ENCODE results near the gene SYT9. TPM values are rescaled to one million over a fixed set of nuclear protein-coding genes. Genes with fewer than 3 reads are reported as not detected.

Gene SYT9
- total RNA-seq, 1 donor from 2014 or later: 1.0 TPM

- TF ChIP-seq, protein P1, sequence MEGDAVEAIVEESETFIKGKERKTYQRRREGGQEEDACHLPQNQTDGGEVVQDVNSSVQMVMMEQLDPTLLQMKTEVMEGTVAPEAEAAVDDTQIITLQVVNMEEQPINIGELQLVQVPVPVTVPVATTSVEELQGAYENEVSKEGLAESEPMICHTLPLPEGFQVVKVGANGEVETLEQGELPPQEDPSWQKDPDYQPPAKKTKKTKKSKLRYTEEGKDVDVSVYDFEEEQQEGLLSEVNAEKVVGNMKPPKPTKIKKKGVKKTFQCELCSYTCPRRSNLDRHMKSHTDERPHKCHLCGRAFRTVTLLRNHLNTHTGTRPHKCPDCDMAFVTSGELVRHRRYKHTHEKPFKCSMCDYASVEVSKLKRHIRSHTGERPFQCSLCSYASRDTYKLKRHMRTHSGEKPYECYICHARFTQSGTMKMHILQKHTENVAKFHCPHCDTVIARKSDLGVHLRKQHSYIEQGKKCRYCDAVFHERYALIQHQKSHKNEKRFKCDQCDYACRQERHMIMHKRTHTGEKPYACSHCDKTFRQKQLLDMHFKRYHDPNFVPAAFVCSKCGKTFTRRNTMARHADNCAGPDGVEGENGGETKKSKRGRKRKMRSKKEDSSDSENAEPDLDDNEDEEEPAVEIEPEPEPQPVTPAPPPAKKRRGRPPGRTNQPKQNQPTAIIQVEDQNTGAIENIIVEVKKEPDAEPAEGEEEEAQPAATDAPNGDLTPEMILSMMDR (IDR thresholded peaks at IDR 0.05; ENCODE audit: insufficient read depth, low read length, poor library complexity, severe bottlenecking): no peak
- no peaks in the 10 kb centered on the region for H3K36me3 ChIP-seq (ENCODE audit: control insufficient read depth, insufficient read depth, low read length)
- H3K4me3 ChIP-seq (ENCODE audit: low read depth, low read length): no peak overlapping the region
- DNase-seq (ENCODE audit: low read depth): no peak
- no peaks in the 10 kb centered on the region for H3K27me3 ChIP-seq (ENCODE audit: control insufficient read depth, insufficient read depth, low read length)
Observed at GRCh38 chr11:7348432-7349304, 97.0 kb downstream of the SYT9 start.

DNA sequence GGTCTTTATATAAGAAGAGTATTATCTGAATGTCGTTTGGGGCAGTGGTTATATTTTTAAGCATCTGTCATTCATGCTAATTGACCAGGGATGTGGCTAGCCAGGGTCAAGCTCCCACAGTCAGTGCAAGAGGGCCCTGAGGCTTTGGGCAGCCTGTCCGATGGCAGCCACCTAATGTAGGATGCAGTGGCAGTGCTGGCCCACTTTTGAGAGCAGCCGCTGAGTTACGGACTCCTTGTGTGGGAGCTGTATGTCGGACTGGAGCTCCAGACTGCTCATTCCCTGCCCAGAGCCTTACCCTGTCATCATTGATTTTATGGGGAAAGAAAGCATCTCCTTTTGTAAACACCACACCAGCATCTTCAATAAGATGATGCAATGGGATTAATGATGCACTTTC is 99.5 kb downstream of the SYT9 start:
- no peak overlapping the region for H3K4me3 ChIP-seq (ENCODE audit: low read depth, low read length)
- TF ChIP-seq, protein P1 (IDR thresholded peaks at IDR 0.05; ENCODE audit: insufficient read depth, low read length, poor library complexity, severe bottlenecking): no peak
- DNase-seq (ENCODE audit: low read depth): no peak
- no peaks in the 10 kb centered on the region for H3K36me3 ChIP-seq (ENCODE audit: control insufficient read depth, insufficient read depth, low read length)
- no peaks in the 10 kb centered on the region for H3K27me3 ChIP-seq (ENCODE audit: control insufficient read depth, insufficient read depth, low read length)

DNA sequence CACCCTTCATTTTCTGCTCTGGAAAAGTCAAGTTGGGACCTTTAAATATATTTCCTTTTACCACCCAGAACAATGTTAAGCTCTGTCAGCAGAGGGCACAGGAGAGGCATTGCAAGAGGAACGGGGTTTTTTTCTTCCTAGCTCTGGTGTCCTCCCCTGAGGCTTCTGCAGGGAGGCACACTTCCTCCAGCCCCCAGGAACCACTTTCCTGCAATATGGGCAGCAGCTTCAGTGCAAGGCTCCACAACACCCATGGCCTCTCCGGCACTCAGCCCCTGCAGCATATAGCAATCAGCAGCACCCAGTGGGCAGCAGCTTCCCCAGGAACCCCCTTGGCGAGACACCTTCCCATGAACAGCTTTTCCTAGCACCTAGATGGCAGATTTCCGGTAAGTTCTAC is 101.4 kb downstream of the SYT9 start:
- Histone ChIP-seq H3K36me3 (ENCODE audit: control insufficient read depth, insufficient read depth, low read length) (no peaks in the 10 kb centered on the region), H3K4me3 (ENCODE audit: low read depth, low read length) (no peak overlapping the region), H3K27me3 (ENCODE audit: control insufficient read depth, insufficient read depth, low read length) (no peaks in the 10 kb centered on the region)
- no peak for DNase-seq (ENCODE audit: low read depth)
- TF ChIP-seq, protein P1 (IDR thresholded peaks at IDR 0.05; ENCODE audit: insufficient read depth, low read length, poor library complexity, severe bottlenecking): peak; percentile 52

DNA sequence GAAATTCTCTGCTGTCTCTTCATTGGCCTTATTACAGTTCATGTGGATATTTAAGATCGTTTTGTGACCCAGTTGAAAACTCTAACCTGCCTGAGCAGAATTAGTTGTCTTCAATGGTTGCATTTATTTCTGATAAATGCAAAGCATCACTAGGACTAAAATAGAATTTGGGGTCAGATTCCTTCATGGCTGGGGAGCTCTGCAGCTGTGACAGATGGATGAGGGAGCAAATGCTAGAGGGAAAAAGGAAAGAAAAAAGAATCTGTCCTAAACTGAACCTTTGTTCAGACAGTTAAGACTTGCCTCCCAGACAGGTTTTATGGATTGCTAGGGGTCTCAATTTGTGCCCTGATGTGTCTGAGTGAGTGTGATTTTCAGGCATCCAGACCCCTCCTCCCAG is 113.0 kb downstream of the SYT9 start:
- Histone ChIP-seq H3K36me3 (ENCODE audit: control insufficient read depth, insufficient read depth, low read length) (no peaks in the 10 kb centered on the region), H3K4me3 (ENCODE audit: low read depth, low read length) (no peak overlapping the region), H3K27me3 (ENCODE audit: control insufficient read depth, insufficient read depth, low read length) (no peaks in the 10 kb centered on the region)
- TF ChIP-seq, protein P1 (IDR thresholded peaks at IDR 0.05; ENCODE audit: insufficient read depth, low read length, poor library complexity, severe bottlenecking): no peak
- DNase-seq (ENCODE audit: low read depth): no peak

DNA sequence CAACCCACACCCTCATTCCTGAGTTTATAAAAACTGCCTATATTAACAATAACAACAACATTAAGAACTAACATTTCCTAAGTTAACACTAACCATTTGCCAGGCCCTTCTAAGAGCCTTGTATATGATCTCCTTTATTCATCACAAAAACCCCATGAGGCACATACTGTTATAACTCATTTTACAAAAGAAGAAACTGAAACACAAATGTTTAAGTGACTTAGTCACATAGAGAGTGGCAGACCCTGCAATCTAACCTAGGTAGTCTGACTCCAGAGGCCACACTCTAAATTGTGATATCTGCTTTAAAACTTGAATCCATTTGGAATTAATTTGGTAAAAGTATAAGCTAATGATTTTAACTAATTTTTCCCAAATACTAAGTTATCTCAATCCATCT is 116.1 kb downstream of the SYT9 start:
- no peaks in the 10 kb centered on the region for H3K27me3 ChIP-seq (ENCODE audit: control insufficient read depth, insufficient read depth, low read length)
- no peaks in the 10 kb centered on the region for H3K36me3 ChIP-seq (ENCODE audit: control insufficient read depth, insufficient read depth, low read length)
- TF ChIP-seq, protein P1 (IDR thresholded peaks at IDR 0.05; ENCODE audit: insufficient read depth, low read length, poor library complexity, severe bottlenecking): no peak

DNA sequence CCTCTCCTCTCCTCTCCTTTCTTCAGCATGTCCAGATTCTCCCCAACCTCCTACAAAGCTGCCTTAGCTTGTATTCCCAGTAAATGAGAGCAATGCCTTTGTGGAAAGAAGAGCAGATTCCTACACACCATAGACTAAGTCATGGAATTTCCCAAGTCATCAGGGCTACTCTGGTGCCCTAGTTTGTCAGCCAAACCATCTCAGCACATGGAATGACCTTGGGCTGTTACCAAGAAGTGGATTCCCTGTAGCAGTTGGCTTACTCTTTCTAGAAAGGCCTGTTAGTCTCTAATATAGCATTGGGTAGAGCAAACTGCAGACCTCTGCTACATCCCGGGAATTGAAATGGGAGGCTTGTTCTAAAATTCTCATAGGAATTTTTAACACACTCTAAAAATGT is 124.7 kb downstream of the SYT9 start:
- Histone ChIP-seq H3K27me3 (ENCODE audit: control insufficient read depth, insufficient read depth, low read length) (no peaks in the 10 kb centered on the region), H3K36me3 (ENCODE audit: control insufficient read depth, insufficient read depth, low read length) (no peaks in the 10 kb centered on the region), H3K4me3 (ENCODE audit: low read depth, low read length) (no peak overlapping the region)
- TF ChIP-seq, protein P1 (IDR thresholded peaks at IDR 0.05; ENCODE audit: insufficient read depth, low read length, poor library complexity, severe bottlenecking): no peak
- DNase-seq (ENCODE audit: low read depth): no peak

More for the DNA sequence above, 116.1 kb downstream of the SYT9 start:
- no peak overlapping the region for H3K4me3 ChIP-seq (ENCODE audit: low read depth, low read length)
- DNase-seq (ENCODE audit: low read depth): no peak
